Esophagus squamous epithelium (tissue), 5 donors: ENCODE data around the gene SPATA22. TPM values are rescaled to one million over a fixed set of nuclear protein-coding genes. Genes with fewer than 3 reads are reported as not detected.
"Not testable (repeated sequence)": the region's sequence is repeated elsewhere in the genome, so short reads cannot be mapped to it uniquely, and the experiment has no call there.

Experiments
- DNase-seq: peaks from one replicate; lab custom pipeline; 2025; lab: John Stamatoyannopoulos, UW
- H3K27ac ChIP-seq, 4 donors: fragments of 200-600 bp; sonication (generic); one replicate each; pipeline ENCODE4 v1.5.1; 2016 to 2019; ENCODE audit warnings: mild to moderate bottlenecking in 1 of 4
- H3K27me3 ChIP-seq, 4 donors: fragments of 200-600 bp; sonication (generic); 1 replicate in 3 of 4; 2 replicates in 1 of 4; pipeline versions ENCODE4 v1.5.1 to v1.6.0; 2017 to 2021; ENCODE audit warnings: antibody characterized with exemption in 1 of 4
- H3K36me3 ChIP-seq, 3 donors: fragments of 200-600 bp; sonication (generic); one replicate each; pipeline ENCODE4 v1.5.1; 2016 to 2019
- H3K4me1 ChIP-seq, 3 donors: fragments of 200-600 bp; sonication (generic); one replicate each; pipeline ENCODE4 v1.5.1; 2017 to 2019
- H3K4me3 ChIP-seq, 4 donors: fragments of 200-600 bp; sonication (generic); 1 replicate in 3 of 4; 2 replicates in 1 of 4; pipeline ENCODE4 v1.5.1; 2016 to 2019; ENCODE audit warnings: mild to moderate bottlenecking in 2 of 4, moderate library complexity in 1 of 4
- H3K9me3 ChIP-seq, 3 donors: fragments of 200-600 bp; sonication (generic); one replicate each; pipeline ENCODE4 v1.5.1; 2016 to 2019
- CTCF ChIP-seq, 6 experiments: fragments of 450-650 bp in 4 of 6; fragments of 200-600 bp in 2 of 6; sonication (generic) in 2 of 6; IDR thresholded peaks; one replicate each; pipeline ENCODE4 v1.5.1; 2016 to 2019; ENCODE audit warnings: antibody characterized with exemption in 6 of 6, mild to moderate bottlenecking in 4 of 6, moderate library complexity in 4 of 6
- POLR2A ChIP-seq, 4 donors: fragments of 450-650 bp; IDR thresholded peaks; one replicate each; pipeline ENCODE4 v1.6.1; 2017; ENCODE audit warnings: antibody characterized with exemption in 4 of 4, mild to moderate bottlenecking in 4 of 4, moderate library complexity in 3 of 4
- WGBS, 2 donors: methylation state at CpG; one replicate each; pipeline ENCODE4 v1.1.5; 2018; 5-methylcytosine and 5-hydroxymethylcytosine counted together
- intact Hi-C: fragments of 100-400 bp; cut with DNase I; formaldehyde crosslinking; loops from one replicate; pipeline ENCODE4 v1.15.0; 2022
- total RNA-seq, 4 donors: library from RNA; depleted of rRNA; stranded (reverse); fragments of >200 nt; gene quantifications; one replicate each; pipeline ENCODE4 v1.1.0, GENCODE V29; 2016
- donor health status: DM: yes; HTN: yes; CAD: no.

Gene SPATA22
- under 1 TPM in 1 of 4 donors, not detected in 3; 0.41 TPM for total RNA-seq

- Histone ChIP-seq H3K27ac (no peak within 1 kb of the TSS), H3K4me1 (peaks cover 0 to 21% (median 0%) of the 10 kb centered on the region in 3 donors), H3K27me3 (no peaks in the 10 kb centered on the region), H3K9me3 (no peaks in the 10 kb centered on the region), H3K4me3 (no peak within 1 kb of the TSS), H3K36me3 (no peaks in the 10 kb centered on the region)
- WGBS, 2 donors, result 71% methylated on average over 14 of the region's 38 CpGs; no CpG with 5 or more reads in 1 of the 2 donors
- TF ChIP-seq CTCF (IDR thresholded peaks at IDR 0.05), result no peak
- TF ChIP-seq POLR2A (IDR thresholded peaks at IDR 0.05), result no peak
- DNase-seq, result no peak
- intact Hi-C loops, result no loop called here
These were observed at the start of gene SPATA22 for GRCh38 chr17:3471599-3471998. TSS of gene SPATA22 (minus strand) at chr17:3471819. CDS start at chr17:3469325, 2,494 bp downstream.

GRCh38 chr17:3519472-3519871 is 47.9 kb upstream of the SPATA22 start:
- H3K9me3 ChIP-seq, DNase-seq, H3K27ac ChIP-seq, H3K4me1 ChIP-seq, H3K4me3 ChIP-seq, H3K27me3 ChIP-seq, intact Hi-C loops, H3K36me3 ChIP-seq: not testable (repeated sequence)
- WGBS, 2 donors, result 83 to 92% methylated on average over 4 of the region's 4 CpGs

GRCh38 chr17:3514873-3515272 is 43.3 kb upstream of the SPATA22 start:
- no peaks in the 10 kb centered on the region for H3K9me3 ChIP-seq
- H3K36me3 ChIP-seq, result no peaks in the 10 kb centered on the region
- H3K27me3 ChIP-seq, result no peaks in the 10 kb centered on the region
- no peak for DNase-seq
- intact Hi-C loops, result no loop called here
- H3K4me1 ChIP-seq, result peaks cover 4 to 13% (median 6%) of the 10 kb centered on the region in 3 donors
- WGBS, 2 donors, result 73 to 88% methylated on average over 5 to 8 of the region's 9 CpGs
- no peak overlapping the region for H3K4me3 ChIP-seq
- no peak overlapping the region for H3K27ac ChIP-seq
- TF ChIP-seq POLR2A (IDR thresholded peaks at IDR 0.05) (no peak), CTCF (IDR thresholded peaks at IDR 0.05) (no peak)

- intact Hi-C loops, H3K27me3 ChIP-seq, H3K9me3 ChIP-seq, H3K36me3 ChIP-seq, H3K27ac ChIP-seq, DNase-seq, H3K4me3 ChIP-seq: not testable (repeated sequence)
- 89 to 90% methylated on average over 10 to 11 of the region's 11 CpGs for WGBS, 2 donors
- H3K4me1 ChIP-seq, result peaks cover 4 to 13% (median 6%) of the 10 kb centered on the region in 3 donors
These were observed 42.5 kb upstream of the SPATA22 start for GRCh38 chr17:3514167-3514566.

DNA sequence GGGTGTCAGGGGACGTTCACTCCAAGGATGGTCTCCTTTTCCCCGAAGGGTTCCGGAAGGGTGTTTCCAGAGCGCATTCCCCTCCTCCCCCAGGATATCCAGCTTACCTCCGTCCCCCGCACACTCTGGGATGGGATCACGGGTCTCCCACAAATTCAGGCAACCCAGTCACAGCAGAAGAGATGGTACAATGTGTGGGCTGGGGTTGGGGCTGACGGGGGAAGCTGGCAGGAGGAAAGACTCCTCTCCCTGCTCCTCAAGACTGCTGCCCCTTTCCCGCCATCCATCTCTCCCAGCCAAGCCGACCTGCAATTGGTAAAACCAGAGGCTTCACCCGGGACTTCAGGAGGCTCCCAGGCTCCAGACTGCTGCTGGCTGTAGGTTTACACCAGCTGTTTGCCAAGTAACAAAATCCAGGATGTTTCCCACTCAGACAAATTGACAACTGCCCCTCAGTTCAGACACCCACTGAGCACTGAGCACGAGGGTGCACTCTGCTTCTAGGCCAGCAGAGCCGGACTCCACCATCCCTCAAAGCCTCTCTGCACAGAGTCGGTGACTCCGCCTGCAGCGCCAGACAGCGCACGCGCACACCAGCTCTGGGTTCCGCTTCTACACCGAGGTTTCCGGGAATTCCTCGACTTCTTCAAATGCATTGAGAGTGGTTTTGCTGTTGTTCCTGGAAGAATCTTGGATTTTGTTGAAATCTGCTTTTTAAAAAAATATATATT is 41.9 kb upstream of the SPATA22 start:
- intact Hi-C loops, result no loop called here
- H3K27ac ChIP-seq, result peak overlapping the region in 3 of 4 donors; percentile 70 to 89 (median 71)
- no peaks in the 10 kb centered on the region for H3K9me3 ChIP-seq
- no peaks in the 10 kb centered on the region for H3K27me3 ChIP-seq
- H3K4me1 ChIP-seq, result peaks cover 4 to 13% (median 6%) of the 10 kb centered on the region in 3 donors
- no peaks in the 10 kb centered on the region for H3K36me3 ChIP-seq
- DNase-seq, result no peak
- 83 to 93% methylated on average over 14 to 19 of the region's 23 CpGs for WGBS, 2 donors
- TF ChIP-seq CTCF (IDR thresholded peaks at IDR 0.05), result no peak
- TF ChIP-seq POLR2A (IDR thresholded peaks at IDR 0.05), result no peak
- H3K4me3 ChIP-seq, result no peak overlapping the region

DNA sequence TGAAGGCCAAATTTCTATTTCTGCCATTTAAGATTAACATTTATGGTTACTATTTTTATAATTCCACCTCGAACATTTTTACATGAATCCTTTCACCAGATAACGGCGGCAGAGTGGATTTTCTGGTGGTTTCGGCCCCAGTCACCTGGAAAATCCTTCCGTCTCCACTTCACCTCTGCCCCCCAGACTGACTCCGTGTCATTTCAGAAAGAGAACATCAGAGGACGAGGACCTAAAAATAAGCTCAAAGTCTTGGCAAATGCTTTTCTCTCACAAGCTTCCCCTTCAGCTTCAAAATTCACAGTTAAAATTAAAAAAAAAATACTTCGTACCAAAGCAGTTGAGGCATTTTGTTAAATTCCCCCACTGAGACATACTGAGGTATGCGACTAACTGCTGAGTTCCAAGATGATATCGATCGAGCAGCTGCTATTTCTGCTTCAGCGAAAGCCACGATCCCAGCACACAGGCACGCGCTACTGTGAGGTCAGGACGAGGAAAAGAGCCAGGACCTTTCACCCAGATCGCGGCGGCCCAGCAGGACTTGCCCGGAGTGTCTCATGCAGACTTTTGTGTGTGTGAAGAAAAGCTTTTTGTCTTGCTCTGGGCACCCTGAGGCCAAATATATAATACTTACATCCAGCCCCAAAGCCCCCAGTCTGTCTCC is 41.0 kb upstream of the SPATA22 start:
- H3K27ac ChIP-seq, result peak overlapping the region; percentile 0 to 89 (median 70)
- H3K27me3 ChIP-seq, result no peaks in the 10 kb centered on the region
- intact Hi-C loops, result no loop called here
- DNase-seq, result no peak
- H3K4me1 ChIP-seq, result peaks cover 4 to 13% (median 6%) of the 10 kb centered on the region in 3 donors
- no peaks in the 10 kb centered on the region for H3K36me3 ChIP-seq
- H3K4me3 ChIP-seq, result no peak overlapping the region
- WGBS, 2 donors, result 53 to 62% methylated on average over 15 to 20 of the region's 20 CpGs
- TF ChIP-seq POLR2A (IDR thresholded peaks at IDR 0.05), result no peak
- no peak for TF ChIP-seq CTCF (IDR thresholded peaks at IDR 0.05)
- no peaks in the 10 kb centered on the region for H3K9me3 ChIP-seq
